K562 (cell line): ENCODE results near the gene VPS4B. TPM values are rescaled to one million over a fixed set of nuclear protein-coding genes. Genes with fewer than 3 reads are reported as not detected.

ENCODE experiments used
- ATF2 ChIP-seq: sonication (generic); formaldehyde crosslinking; IDR thresholded peaks from 2 replicates; pipeline ENCODE4 v1.8.1; 2022; ENCODE audit warnings: missing genetic modification reagents
- BACH1 ChIP-seq: fragments of 200-800 bp; sonication (Bioruptor generic); IDR thresholded peaks from 2 replicates; pipeline ENCODE4 v1.6.1; 2016; ENCODE audit warnings: missing genetic modification characterization, missing compliant biosample characterization
- ESRRB ChIP-seq: fragments of 250-450 bp; sonication (Bioruptor Pico); IDR thresholded peaks from 2 replicates; pipeline ENCODE4 v1.5.0; 2020; ENCODE audit warnings: mild to moderate bottlenecking, moderate library complexity, borderline replicate concordance
- ETS2 ChIP-seq: IDR thresholded peaks from 2 replicates; pipeline ENCODE4 v1.6.1; 2016; ENCODE audit warnings: borderline replicate concordance, missing genetic modification characterization, mild to moderate bottlenecking, moderate library complexity, missing compliant biosample characterization; ENCODE audit not compliant: poor library complexity, severe bottlenecking
- ETV1 ChIP-seq: fragments of 450-650 bp; conservative IDR thresholded peaks from 2 replicates; pipeline ENCODE4 v1.6.1; 2016; ENCODE audit warnings: missing genetic modification characterization, control low read depth, low read depth, missing compliant biosample characterization
- FOXA1 ChIP-seq: fragments of 450-650 bp; IDR thresholded peaks from 2 replicates; pipeline ENCODE4 v1.6.1; 2016; ENCODE audit warnings: mild to moderate bottlenecking, borderline replicate concordance
- NFIX ChIP-seq: fragments of 250-450 bp; sonication (Bioruptor Pico); IDR thresholded peaks from 2 replicates; pipeline ENCODE4 v1.4.0; 2020; ENCODE audit warnings: low read depth, mild to moderate bottlenecking, moderate library complexity
- NFXL1 ChIP-seq: fragments of 450-650 bp; formaldehyde crosslinking; IDR thresholded peaks from 2 replicates; pipeline ENCODE4 v1.4.0; 2021; ENCODE audit warnings: mild to moderate bottlenecking
- NR1H2 ChIP-seq: sonication (generic); formaldehyde crosslinking; IDR thresholded peaks from 2 replicates; pipeline ENCODE4 v1.4.0; 2020; ENCODE audit warnings: mild to moderate bottlenecking, missing genetic modification reagents
- PCBP2 ChIP-seq: fragments of 200-400 bp; formaldehyde crosslinking; IDR thresholded peaks from 2 replicates; pipeline ENCODE4 v1.6.1; 2018; ENCODE audit warnings: low read length, low read depth, mild to moderate bottlenecking, moderate library complexity; ENCODE audit not compliant: poor library complexity, severe bottlenecking
- POLR2AphosphoS5 ChIP-seq: IDR thresholded peaks from 2 replicates; pipeline ENCODE4 v1.6.1; 2011; ENCODE audit warnings: mild to moderate bottlenecking, low read depth, low read length, moderate library complexity; ENCODE audit not compliant: control insufficient read depth, insufficient read depth
- POLR2G ChIP-seq: fragments of 200-400 bp; formaldehyde crosslinking; IDR thresholded peaks from 2 replicates; pipeline ENCODE4 v1.6.1; 2017; ENCODE audit warnings: low read depth, mild to moderate bottlenecking, antibody characterized with exemption, low read length, moderate library complexity
- RBM39 ChIP-seq: fragments of 200-400 bp; formaldehyde crosslinking; optimal IDR thresholded peaks from 2 replicates; pipeline ENCODE3; 2018; ENCODE audit warnings: low read depth, low read length
- SFPQ ChIP-seq: fragments of 200-400 bp; formaldehyde crosslinking; IDR thresholded peaks from 2 replicates; pipeline ENCODE4 v1.6.1; 2017; ENCODE audit warnings: mild to moderate bottlenecking, low read depth, low read length, moderate library complexity
- SLC30A9 ChIP-seq: fragments of 250-450 bp; sonication (Bioruptor Pico); IDR thresholded peaks from 2 replicates; pipeline ENCODE4 v1.8.0; 2022; ENCODE audit warnings: mild to moderate bottlenecking, moderate library complexity
- TSHZ1 ChIP-seq: fragments of 250-450 bp; sonication (Bioruptor Pico); IDR thresholded peaks from 2 replicates; pipeline ENCODE4 v1.4.0; 2020; ENCODE audit warnings: mild to moderate bottlenecking, moderate library complexity
- ZFPM2 ChIP-seq: fragments of 250-450 bp; sonication (Bioruptor Pico); IDR thresholded peaks from 2 replicates; pipeline ENCODE4 v1.5.1; 2022; ENCODE audit warnings: mild to moderate bottlenecking
- ZNF277 ChIP-seq: fragments of 250-450 bp; sonication (Bioruptor Pico); IDR thresholded peaks from 2 replicates; pipeline ENCODE4 v1.8.0; 2022; ENCODE audit warnings: inconsistent platforms, mild to moderate bottlenecking, moderate library complexity, borderline replicate concordance
- ZNF431 ChIP-seq: sonication (generic); formaldehyde crosslinking; IDR thresholded peaks from 2 replicates; pipeline ENCODE4 v1.8.0; 2022; ENCODE audit warnings: mild to moderate bottlenecking, missing genetic modification reagents
- polyA plus RNA-seq, 8 experiments: library from polyadenylated mRNA; depleted of rRNA in 4 of 8; stranded (reverse) in 5 of 8; unstranded in 3 of 8; fragments of >200 nt; fragmentation: Nextera tagmentation in 2 of 8; fragmentation: Illumina TruSeq in 1 of 8; extraction: Ambion mirVana in 2 of 8; extraction: Trizol in 1 of 8; gene quantifications; 2 replicates each; pipeline versions ENCODE4 v1.2.1 to v1.2.3, GENCODE V29; 2011 to 2014; ENCODE audit warnings: inconsistent platforms in 1 of 8, missing spikeins in 1 of 8
- total RNA-seq, 7 experiments: library from RNA; depleted of rRNA in 6 of 7; stranded (reverse); fragments of >200 nt in 6 of 7; fragmentation: Illumina TruSeq in 2 of 7; extraction: Trizol in 2 of 7; gene quantifications; 2 replicates each; pipeline versions ENCODE4 v1.2.1 to v1.2.3, GENCODE V29; 2011 to 2021; ENCODE audit warnings: low replicate concordance in 1 of 7

The VPS4B gene
- total and polyA plus RNA-seq, 9 of the 15 experiments (the other 6 are each of a cell fraction or from before 2014, with no cell fraction given), result 7.3 to 16.4 (median 10.4) TPM

GRCh38 chr18:63422087-63422863 lies at the start of gene VPS4B (continued):
- TF ChIP-seq TSHZ1 (CRISPR knock-in tag), result no peak
- TF ChIP-seq ETV1 (tag), result peak; percentile 81
- no peak for TF ChIP-seq NFXL1 (CRISPR knock-in tag)
- peak; percentile 86 for TF ChIP-seq POLR2G
- TF ChIP-seq ZFPM2 (CRISPR knock-in tag), result no peak
- TF ChIP-seq ESRRB (CRISPR knock-in tag), result no peak
- no peak for TF ChIP-seq SLC30A9 (CRISPR knock-in tag)
- TF ChIP-seq FOXA1, result no peak
- TF ChIP-seq ZNF277 (CRISPR knock-in tag), result no peak
- no peak for TF ChIP-seq ZNF431 (CRISPR knock-in tag)
- no peak; the same call in 1 of the 2 replicates for TF ChIP-seq BACH1
- TF ChIP-seq ETS2 (tag), result no peak
- TF ChIP-seq PCBP2, result no peak
- TF ChIP-seq ATF2 (CRISPR knock-in tag), result no peak
- no peak for TF ChIP-seq NR1H2
- no peak for TF ChIP-seq NFIX (CRISPR knock-in tag)
- TF ChIP-seq SFPQ, result no peak
- peak; percentile 11; the same call in 1 of the 2 replicates for TF ChIP-seq POLR2AphosphoS5
- no peak for TF ChIP-seq RBM39
